H9 (cell line): Measurements from ENCODE around the gene PDZRN4. TPM values are rescaled to one million over a fixed set of nuclear protein-coding genes. Genes with fewer than 3 reads are reported as not detected.
A peak's percentile ranks its signal among the peaks of the same experiment; 100 is the strongest.

Experiments used
- DNase-seq: peaks from one replicate; pipeline ENCODE4 v3.0.0-alpha.2; 2017
- H2AFZ ChIP-seq: one replicate; pipeline ENCODE4 v1.6.1; 2013; ENCODE audit warnings: mild to moderate bottlenecking, low read length, control low read depth, moderate library complexity
- H2AK5ac ChIP-seq: 2 replicates; pipeline ENCODE4 v1.6.1; 2013; ENCODE audit warnings: low read length, control low read depth, mixed read lengths; ENCODE audit not compliant: insufficient read length
- H2BK120ac ChIP-seq: one replicate; pipeline ENCODE4 v1.6.1; 2013; ENCODE audit warnings: low read depth, mild to moderate bottlenecking, low read length, control low read depth, inconsistent platforms; ENCODE audit not compliant: poor library complexity, severe bottlenecking
- H2BK12ac ChIP-seq: 2 replicates; pipeline ENCODE4 v1.6.1; 2013; ENCODE audit warnings: low read length, control low read depth, mixed read lengths, low read depth; ENCODE audit not compliant: insufficient read length
- H2BK15ac ChIP-seq: 2 replicates; pipeline ENCODE4 v1.6.1; 2013; ENCODE audit warnings: low read depth, low read length, control low read depth
- H2BK20ac ChIP-seq: one replicate; pipeline ENCODE4 v1.6.1; 2013; ENCODE audit warnings: low read depth, mild to moderate bottlenecking, low read length, control low read depth, inconsistent platforms; ENCODE audit not compliant: poor library complexity, severe bottlenecking
- H2BK5ac ChIP-seq: 2 replicates; pipeline ENCODE4 v1.6.1; 2013; ENCODE audit warnings: low read length, control low read depth, mixed read lengths; ENCODE audit not compliant: insufficient read length
- H3K14ac ChIP-seq: 2 replicates; pipeline ENCODE4 v1.6.1; 2013; ENCODE audit warnings: low read length, control low read depth; ENCODE audit not compliant: insufficient read depth
- H3K18ac ChIP-seq: 2 replicates; pipeline ENCODE4 v1.6.1; 2013; ENCODE audit warnings: low read depth, mild to moderate bottlenecking, mixed read lengths, low read length, control low read depth; ENCODE audit not compliant: insufficient read length
- H3K23ac ChIP-seq: 2 replicates; pipeline ENCODE4 v1.6.1; 2013; ENCODE audit warnings: low read length, control low read depth, mixed read lengths, low read depth; ENCODE audit not compliant: insufficient read length
- H3K23me2 ChIP-seq: 2 replicates; pipeline ENCODE4 v1.6.1; 2013; ENCODE audit warnings: low read depth, mild to moderate bottlenecking, mixed read lengths, low read length, control low read depth; ENCODE audit not compliant: insufficient read length, poor library complexity, severe bottlenecking
- H3K27ac ChIP-seq: 2 replicates; pipeline ENCODE4 v1.5.1; 2013; ENCODE audit warnings: low read length, control low read depth, mixed read lengths, low read depth; ENCODE audit not compliant: insufficient read length
- H3K27me3 ChIP-seq: 2 replicates; pipeline ENCODE4 v1.6.1; 2013; ENCODE audit warnings: low read length, control low read depth, inconsistent platforms; ENCODE audit not compliant: insufficient read depth
- H3K4ac ChIP-seq: 2 replicates; pipeline ENCODE4 v1.6.1; 2013; ENCODE audit warnings: low read depth, mild to moderate bottlenecking, control low read depth, inconsistent platforms, low read length, moderate library complexity
- H3K4me1 ChIP-seq: 2 replicates; pipeline ENCODE4 v1.6.1; 2013; ENCODE audit warnings: low read length, control low read depth, inconsistent platforms; ENCODE audit not compliant: insufficient read depth
- H3K4me2 ChIP-seq: 2 replicates; pipeline ENCODE4 v1.6.1; 2013; ENCODE audit warnings: low read length, control low read depth, mixed read lengths; ENCODE audit not compliant: insufficient read length, insufficient read depth
- H3K56ac ChIP-seq: 2 replicates; pipeline ENCODE4 v1.6.1; 2013; ENCODE audit warnings: low read depth, mild to moderate bottlenecking, mixed read lengths, low read length, control low read depth; ENCODE audit not compliant: insufficient read length
- H3K79me1 ChIP-seq: 2 replicates; pipeline ENCODE4 v1.6.1; 2013; ENCODE audit warnings: low read depth, mild to moderate bottlenecking, moderate library complexity, low read length, control low read depth, inconsistent platforms; ENCODE audit not compliant: insufficient read depth, poor library complexity, severe bottlenecking
- H3K79me2 ChIP-seq: 2 replicates; pipeline ENCODE4 v1.6.1; 2013; ENCODE audit warnings: low read length, control low read depth, inconsistent platforms; ENCODE audit not compliant: insufficient read depth
- H3K9ac ChIP-seq: 2 replicates; pipeline ENCODE4 v1.6.1; 2013; ENCODE audit warnings: low read length, control low read depth, mixed read lengths; ENCODE audit not compliant: insufficient read length; ENCODE audit errors: extremely low read depth
- H3K9me3 ChIP-seq: one replicate; pipeline ENCODE4 v1.6.1; 2013; ENCODE audit warnings: low read depth, low read length, inconsistent platforms; ENCODE audit not compliant: control insufficient read depth
- H3T11ph ChIP-seq: one replicate; pipeline ENCODE4 v1.6.1; 2013; ENCODE audit warnings: mild to moderate bottlenecking, low read length, control low read depth, inconsistent platforms
- H4K20me1 ChIP-seq: one replicate; pipeline ENCODE4 v1.6.1; 2013; ENCODE audit not compliant: control insufficient read depth, insufficient read length, insufficient read depth
- H4K5ac ChIP-seq: 2 replicates; pipeline ENCODE4 v1.6.1; 2013; ENCODE audit warnings: low read depth, mild to moderate bottlenecking, mixed read lengths, low read length, control low read depth; ENCODE audit not compliant: insufficient read length
- H4K8ac ChIP-seq: replicated peaks from 2 replicates; pipeline ENCODE4 v1.6.1; 2013; ENCODE audit warnings: low read length, control low read depth, mixed read lengths, low read depth; ENCODE audit not compliant: insufficient read length
- H4K91ac ChIP-seq: 2 replicates; pipeline ENCODE4 v1.6.1; 2013; ENCODE audit warnings: low read depth, mild to moderate bottlenecking, moderate library complexity, mixed read lengths, low read length, control low read depth; ENCODE audit not compliant: insufficient read length
- H3K27ac Mint-ChIP-seq, 3 experiments: 2 replicates in 2 of 3; 3 replicates in 1 of 3; pipeline ENCODE4 v1.8.0; 2020 to 2021; ENCODE audit warnings: mixed read lengths in 3 of 3, mild to moderate bottlenecking in 1 of 3, moderate library complexity in 1 of 3
- H3K27me3 Mint-ChIP-seq: 2 replicates; pipeline ENCODE4 v1.8.0; 2021; ENCODE audit warnings: low read depth, mild to moderate bottlenecking, moderate library complexity, mixed read lengths
- H3K36me3 Mint-ChIP-seq, 3 experiments: 2 replicates in 2 of 3; 3 replicates in 1 of 3; pipeline ENCODE4 v1.8.0; 2020 to 2021; ENCODE audit warnings: low read depth in 3 of 3, mixed read lengths in 3 of 3; ENCODE audit not compliant: insufficient read depth in 1 of 3
- H3K4me1 Mint-ChIP-seq, 2 experiments: 2 replicates each; pipeline ENCODE4 v1.8.0; 2020; ENCODE audit warnings: mixed read lengths in 2 of 2
- H3K4me3 Mint-ChIP-seq, 2 experiments: 2 replicates in 1 of 2; 3 replicates in 1 of 2; pipeline ENCODE4 v1.8.0; 2020 to 2021; ENCODE audit warnings: mild to moderate bottlenecking in 2 of 2, mixed read lengths in 2 of 2, moderate library complexity in 1 of 2
- H3K9me3 Mint-ChIP-seq, 2 experiments: 2 replicates in 1 of 2; 3 replicates in 1 of 2; pipeline ENCODE4 v1.8.0; 2020; ENCODE audit warnings: mild to moderate bottlenecking in 2 of 2, mixed read lengths in 2 of 2, moderate library complexity in 1 of 2
- WGBS: extraction: QIAGEN DNeasy Blood & Tissue Kit; methylation state at CpG from one replicate; pipeline ENCODE4 v1.1.7; 2013; ENCODE audit warnings: missing lambda C conversion rate, low lambda C conversion rate, mixed read lengths; ENCODE audit not compliant: insufficient read length; ENCODE audit errors: extremely low coverage; 5-methylcytosine and 5-hydroxymethylcytosine counted together
- total RNA-seq: library from RNA; stranded (reverse); gene quantifications from 2 replicates; pipeline ENCODE4 v1.2.1, GENCODE V29; 2021
- TF ChIP-seq, protein P1 (sequence below): fragments of 200-600 bp; sonication (generic); conservative IDR thresholded peaks from 3 replicates; pipeline ENCODE4 v1.8.0; 2021; ENCODE audit warnings: antibody characterized with exemption, mild to moderate bottlenecking

The PDZRN4 gene
- total RNA-seq, 1 experiment from 2014 or later = not detected

- Histone ChIP-seq H4K8ac (no peak overlapping the region), H3K27ac (no peak overlapping the region), H2AK5ac (no peak overlapping the region), H3K4me2 (peak overlapping the region; percentile 24), H3K79me2 (no peaks in the 10 kb centered on the region), H2BK120ac (no peak overlapping the region), H4K20me1 (no peaks in the 10 kb centered on the region), H2BK12ac (no peak overlapping the region), H2BK20ac (no peak overlapping the region), H3K27me3 (no peaks in the 10 kb centered on the region), H3K9me3 (no peaks in the 10 kb centered on the region), H2BK5ac (no peak overlapping the region), H3K4me1 (peaks cover 11% of the 10 kb centered on the region), H3K18ac (no peak overlapping the region), H2BK15ac (no peak overlapping the region), H3K4ac (no peak overlapping the region), H2AFZ (peak overlapping the region; percentile 41), H3K14ac (no peak overlapping the region), H4K5ac (no peak overlapping the region), H4K91ac (no peak overlapping the region), H3K23me2 (no peaks in the 10 kb centered on the region), H3K23ac (no peak overlapping the region), H3K9ac (no peak overlapping the region), H3K79me1 (no peaks in the 10 kb centered on the region), H3K56ac (no peak overlapping the region), H3T11ph (no peak overlapping the region)
- H3K27ac Mint-ChIP-seq = peak overlapping the region in 2 of 3 experiments; percentile 60 to 85; a peak in 4 of 7 replicates
- H3K36me3 Mint-ChIP-seq = no peaks in the 10 kb centered on the region
- no CpG with 5 or more reads among the region's 8 CpGs for WGBS
- peaks cover 35% of the 10 kb centered on the region in 2 experiments for H3K4me1 Mint-ChIP-seq
- no peak overlapping the region; a peak in 1 of 5 replicates for H3K4me3 Mint-ChIP-seq
- H3K9me3 Mint-ChIP-seq = no peaks in the 10 kb centered on the region
- TF ChIP-seq, protein P1, sequence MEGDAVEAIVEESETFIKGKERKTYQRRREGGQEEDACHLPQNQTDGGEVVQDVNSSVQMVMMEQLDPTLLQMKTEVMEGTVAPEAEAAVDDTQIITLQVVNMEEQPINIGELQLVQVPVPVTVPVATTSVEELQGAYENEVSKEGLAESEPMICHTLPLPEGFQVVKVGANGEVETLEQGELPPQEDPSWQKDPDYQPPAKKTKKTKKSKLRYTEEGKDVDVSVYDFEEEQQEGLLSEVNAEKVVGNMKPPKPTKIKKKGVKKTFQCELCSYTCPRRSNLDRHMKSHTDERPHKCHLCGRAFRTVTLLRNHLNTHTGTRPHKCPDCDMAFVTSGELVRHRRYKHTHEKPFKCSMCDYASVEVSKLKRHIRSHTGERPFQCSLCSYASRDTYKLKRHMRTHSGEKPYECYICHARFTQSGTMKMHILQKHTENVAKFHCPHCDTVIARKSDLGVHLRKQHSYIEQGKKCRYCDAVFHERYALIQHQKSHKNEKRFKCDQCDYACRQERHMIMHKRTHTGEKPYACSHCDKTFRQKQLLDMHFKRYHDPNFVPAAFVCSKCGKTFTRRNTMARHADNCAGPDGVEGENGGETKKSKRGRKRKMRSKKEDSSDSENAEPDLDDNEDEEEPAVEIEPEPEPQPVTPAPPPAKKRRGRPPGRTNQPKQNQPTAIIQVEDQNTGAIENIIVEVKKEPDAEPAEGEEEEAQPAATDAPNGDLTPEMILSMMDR = no peak
- DNase-seq = no peak
- H3K27me3 Mint-ChIP-seq = no peaks in the 10 kb centered on the region
Measured at GRCh38 chr12:41476499-41477439, 288.6 kb downstream of the PDZRN4 start.
